Measurements from ENCODE around the gene ASAP3.
"Not testable (repeated sequence)": the region's sequence is repeated elsewhere in the genome, so short reads cannot be mapped to it uniquely, and the experiment has no call there.

The ASAP3 gene

GRCh38 chr1:23383577-23384311 is 100.2 kb downstream of the ASAP3 start:
- DNase-seq (ENCODE audit: low read depth) = no peak

GRCh38 chr1:23381233-23381885 is 102.6 kb downstream of the ASAP3 start:
- no peak overlapping the region for H3K4me3 ChIP-seq (ENCODE audit: low read depth, low read length)
- no peak for DNase-seq (ENCODE audit: low read depth)

More at GRCh38 chr1:23383577-23384311, 100.2 kb downstream of the ASAP3 start:
- H3K4me3 ChIP-seq (ENCODE audit: low read depth, low read length) = no peak overlapping the region

GRCh38 chr1:23380719-23381118 is 103.3 kb downstream of the ASAP3 start:
- DNase-seq (ENCODE audit: low read depth) = no peak
- no peak overlapping the region for H3K4me3 ChIP-seq (ENCODE audit: low read depth, low read length)

DNA sequence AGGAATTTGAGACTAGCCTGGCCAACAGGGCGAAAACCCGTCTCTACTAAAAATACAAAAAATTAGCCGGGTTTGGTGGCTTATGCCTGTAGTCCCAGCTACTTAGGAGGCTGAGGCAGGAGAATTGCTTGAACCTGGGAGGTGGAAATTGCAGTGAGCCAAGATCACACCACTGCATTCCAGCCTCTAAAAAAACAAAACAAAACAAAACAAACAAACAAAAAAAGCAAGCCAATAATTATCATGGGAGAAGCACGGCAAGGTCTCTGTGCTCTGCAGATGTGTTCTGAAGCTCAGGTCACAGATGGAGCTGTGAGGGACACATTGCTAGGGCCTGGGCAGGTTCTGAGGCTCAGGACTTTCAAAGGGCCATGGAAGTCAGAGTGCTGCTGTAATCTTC is 103.7 kb downstream of the ASAP3 start:
- DNase-seq (ENCODE audit: low read depth); H3K4me3 ChIP-seq (ENCODE audit: low read depth, low read length): not testable (repeated sequence)

All from skeletal muscle cell (primary cell).